A673 (cell line): ENCODE data around the gene HSH2D.

Source experiments
- CTCF ChIP-seq: fragments of 300-800, 200-600 bp; sonication (generic); conservative IDR thresholded peaks from 2 replicates; pipeline ENCODE4 v1.5.1; 2017; ENCODE audit warnings: low read depth, mild to moderate bottlenecking, antibody characterized with exemption, low read length, moderate library complexity, mixed read lengths
- EZH2 ChIP-seq: fragments of 200-600 bp; sonication (generic); IDR thresholded peaks from 2 replicates; pipeline ENCODE4 v1.6.1; 2017; ENCODE audit warnings: borderline replicate concordance, low read depth, mild to moderate bottlenecking, mixed read lengths, antibody characterized with exemption, low read length; ENCODE audit not compliant: poor library complexity, severe bottlenecking

GRCh38 chr19:16185123-16185767 is 41.8 kb downstream of the HSH2D start, which contains the start of gene FAM32A:
- TF ChIP-seq CTCF (no peak), EZH2 (no peak)
